Jurkat, Clone E6-1 (cell line): ENCODE measurements around the gene ASB18.

Source experiments
- DNase-seq: peaks from one replicate; pipeline ENCODE4 v3.0.0-alpha.2; 2011; ENCODE audit warnings: low read depth, low spot score
- H3K4me3 ChIP-seq: 2 replicates; pipeline ENCODE4 v1.5.1; 2011; ENCODE audit warnings: mild to moderate bottlenecking, low read length, control low read depth, moderate library complexity

Gene ASB18

GRCh38 chr2:236250286-236250685, 13.9 kb downstream of the ASB18 start:
- DNase-seq, result no peak
- H3K4me3 ChIP-seq, result no peak overlapping the region

- no peak for DNase-seq
- no peak overlapping the region for H3K4me3 ChIP-seq
These were observed 15.1 kb downstream of the ASB18 start for GRCh38 chr2:236249066-236249465.

GRCh38 chr2:236246711-236247246, 17.4 kb downstream of the ASB18 start:
- DNase-seq, result no peak
- H3K4me3 ChIP-seq, result no peak overlapping the region

- DNase-seq, result no peak
- no peak overlapping the region for H3K4me3 ChIP-seq
These were observed 19.9 kb downstream of the ASB18 start for GRCh38 chr2:236244256-236244655.

GRCh38 chr2:236242057-236242495, 22.1 kb downstream of the ASB18 start:
- no peak overlapping the region for H3K4me3 ChIP-seq
- no peak for DNase-seq

GRCh38 chr2:236241181-236242056, 22.8 kb downstream of the ASB18 start:
- no peak for DNase-seq
- no peak overlapping the region for H3K4me3 ChIP-seq

- H3K4me3 ChIP-seq, result no peak overlapping the region
- DNase-seq, result no peak
These were observed 23.8 kb downstream of the ASB18 start for GRCh38 chr2:236240228-236240990.

- no peak overlapping the region for H3K4me3 ChIP-seq
- no peak for DNase-seq
These were observed 24.7 kb downstream of the ASB18 start for GRCh38 chr2:236239276-236240065.

GRCh38 chr2:236238751-236239150, 25.5 kb downstream of the ASB18 start:
- H3K4me3 ChIP-seq, result no peak overlapping the region
- no peak for DNase-seq

- no peak overlapping the region for H3K4me3 ChIP-seq
- no peak for DNase-seq
These were observed 26.6 kb downstream of the ASB18 start for GRCh38 chr2:236237468-236238190.

GRCh38 chr2:236236559-236237452, 27.4 kb downstream of the ASB18 start:
- H3K4me3 ChIP-seq, result no peak overlapping the region
- DNase-seq, result no peak

GRCh38 chr2:236229186-236229585, 35.0 kb downstream of the ASB18 start:
- DNase-seq, result no peak
- H3K4me3 ChIP-seq, result no peak overlapping the region

- no peak for DNase-seq
- H3K4me3 ChIP-seq, result no peak overlapping the region
These were observed 40.5 kb downstream of the ASB18 start for GRCh38 chr2:236223675-236224074.

GRCh38 chr2:236221798-236222197, 42.4 kb downstream of the ASB18 start:
- H3K4me3 ChIP-seq, result no peak overlapping the region
- DNase-seq, result no peak

- no peak overlapping the region for H3K4me3 ChIP-seq
These were observed 44.8 kb downstream of the ASB18 start for GRCh38 chr2:236219411-236219810.

GRCh38 chr2:236217926-236218325, 46.3 kb downstream of the ASB18 start:
- DNase-seq, result no peak
- H3K4me3 ChIP-seq, result no peak overlapping the region

More at GRCh38 chr2:236219411-236219810, 44.8 kb downstream of the ASB18 start:
- no peak for DNase-seq

GRCh38 chr2:236216711-236217110, 47.5 kb downstream of the ASB18 start:
- H3K4me3 ChIP-seq, result no peak overlapping the region
- DNase-seq, result no peak
